GM06990 (cell line): ENCODE results near the gene HIVEP3.

ENCODE experiments used
- DNase-seq: peaks from one replicate; pipeline ENCODE4 v3.0.0-alpha.2; 2011; ENCODE audit not compliant: insufficient read length; ENCODE audit errors: extremely low read depth
- H3K27me3 ChIP-seq: replicated peaks from 2 replicates; pipeline ENCODE4 v1.6.0; 2011; ENCODE audit warnings: low read length; ENCODE audit not compliant: control insufficient read depth, insufficient read depth
- H3K36me3 ChIP-seq: 2 replicates; pipeline ENCODE4 v1.5.1; 2011; ENCODE audit warnings: low read length; ENCODE audit not compliant: control insufficient read depth, insufficient read depth
- H3K4me3 ChIP-seq: replicated peaks from 2 replicates; pipeline ENCODE4 v1.5.1; 2011; ENCODE audit warnings: low read depth, mild to moderate bottlenecking, control low read depth, low read length
- CTCF ChIP-seq: IDR thresholded peaks from 2 replicates; pipeline ENCODE4 v1.5.1; 2011; ENCODE audit warnings: low read length, control low read depth, mild to moderate bottlenecking, inconsistent platforms; ENCODE audit not compliant: insufficient read depth, poor library complexity, severe bottlenecking

HIVEP3 gene

GRCh38 chr1:41626146-41626545 lies 292.6 kb downstream of the HIVEP3 start:
- Histone ChIP-seq H3K4me3 (no peak overlapping the region), H3K36me3 (no peaks in the 10 kb centered on the region; the same call in 1 of the 2 replicates), H3K27me3 (no peaks in the 10 kb centered on the region)
- TF ChIP-seq CTCF = no peak
- no peak for DNase-seq

GRCh38 chr1:41623736-41624135 lies 295.0 kb downstream of the HIVEP3 start:
- no peak for TF ChIP-seq CTCF
- Histone ChIP-seq H3K27me3 (no peaks in the 10 kb centered on the region), H3K36me3 (no peaks in the 10 kb centered on the region; the same call in 1 of the 2 replicates), H3K4me3 (no peak overlapping the region)
- DNase-seq = no peak

- peak; percentile 71 for DNase-seq
- no peak for TF ChIP-seq CTCF
- peak overlapping the region; percentile 32 for H3K4me3 ChIP-seq
- H3K27me3 ChIP-seq = no peaks in the 10 kb centered on the region
- H3K36me3 ChIP-seq = no peaks in the 10 kb centered on the region
Observed at GRCh38 chr1:41622859-41623732, 295.6 kb downstream of the HIVEP3 start.

GRCh38 chr1:41622402-41622801 lies 296.3 kb downstream of the HIVEP3 start:
- H3K4me3 ChIP-seq = peak overlapping the region; percentile 32; the same call in 1 of the 2 replicates

GRCh38 chr1:41621791-41622190 lies 296.9 kb downstream of the HIVEP3 start:
- Histone ChIP-seq H3K36me3 (no peaks in the 10 kb centered on the region), H3K4me3 (no peak overlapping the region), H3K27me3 (no peaks in the 10 kb centered on the region)
- no peak for DNase-seq
- TF ChIP-seq CTCF = no peak

More at GRCh38 chr1:41622402-41622801, 296.3 kb downstream of the HIVEP3 start:
- Histone ChIP-seq H3K36me3 (no peaks in the 10 kb centered on the region), H3K27me3 (no peaks in the 10 kb centered on the region)
- no peak for DNase-seq
- no peak for TF ChIP-seq CTCF
